Mesenchymal stem cell (in vitro differentiated cells and primary cell): Measurements from ENCODE around the gene CBX6.
A peak's percentile ranks its signal among the peaks of the same experiment; 100 is the strongest.

Source experiments
- DNase-seq: peaks from one replicate; pipeline ENCODE4 v3.0.0-alpha.2; 2013
- H2AFZ ChIP-seq: one replicate; pipeline ENCODE4 v1.6.1; 2013; ENCODE audit warnings: low read depth, mild to moderate bottlenecking, control low read depth, inconsistent platforms, low read length, moderate library complexity
- H2AK5ac ChIP-seq: 2 replicates; pipeline ENCODE4 v1.6.1; 2013; ENCODE audit warnings: low read length, moderate library complexity, mild to moderate bottlenecking, inconsistent platforms; ENCODE audit not compliant: severe bottlenecking
- H2BK120ac ChIP-seq: one replicate; pipeline ENCODE4 v1.6.1; 2013; ENCODE audit warnings: low read depth, mild to moderate bottlenecking, inconsistent platforms, low read length, moderate library complexity
- H2BK12ac ChIP-seq, 2 experiments: one replicate each; pipeline ENCODE4 v1.6.1; 2013; ENCODE audit warnings: inconsistent platforms in 2 of 2, low read length in 2 of 2, mild to moderate bottlenecking in 2 of 2, moderate library complexity in 2 of 2, control low read depth in 1 of 2
- H2BK15ac ChIP-seq: one replicate; pipeline ENCODE4 v1.6.1; 2013; ENCODE audit warnings: mild to moderate bottlenecking, low read depth, inconsistent platforms; ENCODE audit not compliant: poor library complexity, severe bottlenecking
- H2BK5ac ChIP-seq: 2 replicates; pipeline ENCODE4 v1.6.1; 2013; ENCODE audit warnings: low read depth, mild to moderate bottlenecking, low read length, control low read depth, inconsistent platforms; ENCODE audit not compliant: poor library complexity, severe bottlenecking
- H3K14ac ChIP-seq, 2 experiments: one replicate each; pipeline ENCODE4 v1.6.1; 2013; ENCODE audit warnings: inconsistent platforms in 2 of 2, low read length in 2 of 2, control low read depth in 1 of 2, mild to moderate bottlenecking in 1 of 2, moderate library complexity in 1 of 2
- H3K18ac ChIP-seq, 2 experiments: one replicate each; pipeline ENCODE4 v1.6.1; 2013; ENCODE audit warnings: inconsistent platforms in 2 of 2, low read length in 2 of 2, control low read depth in 1 of 2, low read depth in 1 of 2, mild to moderate bottlenecking in 1 of 2
- H3K23ac ChIP-seq, 2 experiments: one replicate each; pipeline ENCODE4 v1.6.1; 2013; ENCODE audit warnings: inconsistent platforms in 2 of 2, low read length in 2 of 2, mild to moderate bottlenecking in 2 of 2, moderate library complexity in 2 of 2, control low read depth in 1 of 2
- H3K27ac ChIP-seq: 2 replicates; pipeline ENCODE4 v1.5.1; 2013; ENCODE audit warnings: mild to moderate bottlenecking, moderate library complexity, low read length, control low read depth, inconsistent platforms; ENCODE audit not compliant: poor library complexity, severe bottlenecking
- H3K27me3 ChIP-seq, 2 experiments: 2 replicates each; pipeline versions ENCODE4 v1.6.1 to v1.7.0; 2013; ENCODE audit warnings: low read length in 2 of 2, mild to moderate bottlenecking in 2 of 2, moderate library complexity in 2 of 2, control low read depth in 1 of 2, inconsistent platforms in 1 of 2; ENCODE audit not compliant: control insufficient read depth in 1 of 2, insufficient read depth in 1 of 2
- H3K36me3 ChIP-seq, 2 experiments: 2 replicates each; pipeline versions ENCODE4 v1.6.1 to v1.7.0; 2013; ENCODE audit warnings: low read length in 2 of 2, control low read depth in 1 of 2, inconsistent platforms in 1 of 2, low read depth in 1 of 2, mild to moderate bottlenecking in 1 of 2; ENCODE audit not compliant: insufficient read depth in 2 of 2, control insufficient read depth in 1 of 2
- H3K4ac ChIP-seq, 2 experiments: one replicate each; pipeline ENCODE4 v1.6.1; 2013; ENCODE audit warnings: inconsistent platforms in 2 of 2, low read length in 2 of 2, mild to moderate bottlenecking in 2 of 2, moderate library complexity in 2 of 2, control low read depth in 1 of 2, low read depth in 1 of 2
- H3K4me1 ChIP-seq: 2 replicates; pipeline ENCODE4 v1.6.1; 2013; ENCODE audit warnings: low read depth, low read length, control low read depth; ENCODE audit not compliant: control insufficient read depth, insufficient read depth
- H3K4me2 ChIP-seq: 2 replicates; pipeline ENCODE4 v1.6.1; 2013; ENCODE audit warnings: low read length, mild to moderate bottlenecking, inconsistent platforms; ENCODE audit not compliant: poor library complexity, severe bottlenecking
- H3K4me3 ChIP-seq, 2 experiments: 2 replicates each; pipeline versions ENCODE4 v1.5.1 to v1.7.0; 2013; ENCODE audit warnings: low read length in 2 of 2, mild to moderate bottlenecking in 2 of 2, control low read depth in 1 of 2, low read depth in 1 of 2; ENCODE audit not compliant: insufficient read depth in 1 of 2
- H3K79me1 ChIP-seq: replicated peaks from 2 replicates; pipeline ENCODE4 v1.6.1; 2013; ENCODE audit warnings: mild to moderate bottlenecking, control low read depth, low read length, inconsistent platforms; ENCODE audit not compliant: poor library complexity, severe bottlenecking
- H3K9ac ChIP-seq: 2 replicates; pipeline ENCODE4 v1.7.0; 2013; ENCODE audit warnings: mild to moderate bottlenecking, low read length, moderate library complexity
- H3K9me3 ChIP-seq: 2 replicates; pipeline ENCODE4 v1.7.0; 2013; ENCODE audit warnings: mild to moderate bottlenecking, low read length; ENCODE audit not compliant: control insufficient read depth
- H4K8ac ChIP-seq: one replicate; pipeline ENCODE4 v1.6.1; 2013; ENCODE audit warnings: inconsistent platforms, mild to moderate bottlenecking, low read length, moderate library complexity
- H4K91ac ChIP-seq: one replicate; pipeline ENCODE4 v1.6.1; 2013; ENCODE audit warnings: mild to moderate bottlenecking, low read length, inconsistent platforms
- WGBS: methylation state at CpG from one replicate; pipeline ENCODE4 v1.1.7; 2013; ENCODE audit warnings: mixed read lengths; 5-methylcytosine and 5-hydroxymethylcytosine counted together

CBX6 gene

GRCh38 chr22:38842512-38843200 lies 29.4 kb downstream of the CBX6 start:
- no peaks in the 10 kb centered on the region for H3K36me3 ChIP-seq
- peak overlapping the region; percentile 78 for H3K9ac ChIP-seq
- H3K9me3 ChIP-seq: no peaks in the 10 kb centered on the region
- H3K4me2 ChIP-seq: peak overlapping the region; percentile 76
- no peak overlapping the region for H2BK15ac ChIP-seq
- H2BK120ac ChIP-seq: no peak overlapping the region
- H2AFZ ChIP-seq: peak overlapping the region; percentile 62
- H3K27me3 ChIP-seq: peaks cover 31 to 58% of the 10 kb centered on the region in 2 experiments
- H4K91ac ChIP-seq: no peak overlapping the region
- peak overlapping the region; percentile 16 to 34 for H3K18ac ChIP-seq
- H3K27ac ChIP-seq: no peak overlapping the region
- no peak for DNase-seq
- WGBS: 24% methylated on average over 30 of the region's 34 CpGs
- no peak overlapping the region for H2AK5ac ChIP-seq
- no peak overlapping the region for H2BK5ac ChIP-seq
- no peak overlapping the region for H4K8ac ChIP-seq
- peak overlapping the region in 1 of 2 experiments; percentile 9 for H3K23ac ChIP-seq
- H3K4me3 ChIP-seq: peak overlapping the region; percentile 50 to 75
- H3K4me1 ChIP-seq: peaks cover 12% of the 10 kb centered on the region
- peak overlapping the region in 1 of 2 experiments; percentile 39 for H2BK12ac ChIP-seq
- H3K4ac ChIP-seq: no peak overlapping the region
- H3K14ac ChIP-seq: no peak overlapping the region
- no peaks in the 10 kb centered on the region for H3K79me1 ChIP-seq

GRCh38 chr22:38841635-38842034 lies 30.4 kb downstream of the CBX6 start:
- Histone ChIP-seq H2BK120ac (no peak overlapping the region), H3K18ac (no peak overlapping the region), H3K14ac (no peak overlapping the region), H2AFZ (no peak overlapping the region), H3K4me1 (peaks cover 12% of the 10 kb centered on the region), H3K4me2 (no peak overlapping the region), H2BK15ac (no peak overlapping the region), H2BK12ac (no peak overlapping the region), H3K4me3 (peak overlapping the region in 1 of 2 experiments; percentile 75), H3K27ac (no peak overlapping the region), H4K91ac (no peak overlapping the region), H4K8ac (no peak overlapping the region), H3K79me1 (no peaks in the 10 kb centered on the region), H3K4ac (no peak overlapping the region), H2BK5ac (no peak overlapping the region), H3K9me3 (no peaks in the 10 kb centered on the region), H2AK5ac (no peak overlapping the region), H3K9ac (peak overlapping the region; percentile 78), H3K27me3 (peaks cover 33 to 60% of the 10 kb centered on the region in 2 experiments), H3K36me3 (no peaks in the 10 kb centered on the region), H3K23ac (no peak overlapping the region)
- DNase-seq: no peak
- 78% methylated on average over 5 of the region's 5 CpGs for WGBS

- Histone ChIP-seq H3K36me3 (no peaks in the 10 kb centered on the region), H2BK12ac (no peak overlapping the region), H3K9me3 (no peaks in the 10 kb centered on the region), H3K9ac (no peak overlapping the region), H4K91ac (no peak overlapping the region), H3K14ac (no peak overlapping the region), H3K27me3 (peaks cover 36 to 62% of the 10 kb centered on the region in 2 experiments), H3K23ac (no peak overlapping the region), H3K4ac (no peak overlapping the region), H2BK15ac (no peak overlapping the region), H3K79me1 (no peaks in the 10 kb centered on the region), H2BK5ac (no peak overlapping the region), H3K27ac (no peak overlapping the region), H2AK5ac (no peak overlapping the region), H3K4me1 (peaks cover 12% of the 10 kb centered on the region), H3K4me2 (no peak overlapping the region), H3K18ac (no peak overlapping the region), H3K4me3 (no peak overlapping the region), H4K8ac (no peak overlapping the region), H2BK120ac (no peak overlapping the region), H2AFZ (no peak overlapping the region)
- no peak for DNase-seq
- 79% methylated on average over 6 of the region's 7 CpGs for WGBS
Observed at GRCh38 chr22:38841211-38841610, 30.8 kb downstream of the CBX6 start.

GRCh38 chr22:38840129-38840528 lies 31.9 kb downstream of the CBX6 start:
- H3K23ac ChIP-seq: no peak overlapping the region
- H3K18ac ChIP-seq: no peak overlapping the region
- no peaks in the 10 kb centered on the region for H3K79me1 ChIP-seq
- H3K9ac ChIP-seq: no peak overlapping the region
- peaks cover 37 to 68% of the 10 kb centered on the region in 2 experiments for H3K27me3 ChIP-seq
- H2BK120ac ChIP-seq: no peak overlapping the region
- no peak overlapping the region for H2AK5ac ChIP-seq
- no peaks in the 10 kb centered on the region for H3K9me3 ChIP-seq
- no peaks in the 10 kb centered on the region for H3K36me3 ChIP-seq
- no peak overlapping the region for H4K91ac ChIP-seq
- H2BK5ac ChIP-seq: no peak overlapping the region
- H2AFZ ChIP-seq: no peak overlapping the region
- no peak for DNase-seq
- no peak overlapping the region for H3K4me3 ChIP-seq
- H3K4ac ChIP-seq: no peak overlapping the region
- H3K4me2 ChIP-seq: no peak overlapping the region
- no peak overlapping the region for H4K8ac ChIP-seq
- H3K14ac ChIP-seq: no peak overlapping the region
- no peak overlapping the region for H3K27ac ChIP-seq
- peaks cover 12% of the 10 kb centered on the region for H3K4me1 ChIP-seq
- no peak overlapping the region for H2BK15ac ChIP-seq
- 83% methylated on average over 3 of the region's 3 CpGs for WGBS
- H2BK12ac ChIP-seq: no peak overlapping the region
